ENCODE data around the gene ADAMTS14.

DNA sequence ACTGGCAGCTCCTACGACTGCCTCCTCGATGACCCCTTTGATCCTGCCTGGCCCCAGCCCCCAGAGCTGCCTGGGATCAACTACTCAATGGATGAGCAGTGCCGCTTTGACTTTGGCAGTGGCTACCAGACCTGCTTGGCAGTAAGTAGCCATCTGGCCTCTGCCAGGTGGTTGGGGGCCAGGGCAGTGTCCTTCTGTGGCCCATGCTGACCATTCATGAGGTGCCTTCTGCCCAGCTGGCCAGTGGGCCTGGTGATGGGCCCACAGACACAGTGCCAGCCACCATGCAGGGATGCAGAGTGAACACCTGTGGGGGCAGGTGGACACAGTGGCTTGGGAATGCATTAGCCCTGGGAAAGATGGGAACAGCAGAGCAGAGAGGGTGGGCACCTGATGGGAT is 62.9 kb downstream of the ADAMTS14 start:
- TF ChIP-seq YY1 (IDR thresholded peaks at IDR 0.05; ENCODE audit: insufficient read depth, insufficient read length) = no peak
- TF ChIP-seq ZNF274 (IDR thresholded peaks at IDR 0.05; ENCODE audit: low read depth, low read length) = no peak

Data from NT2/D1 (cell line).